Measurements from ENCODE around the gene TM9SF3. TPM values are rescaled to one million over a fixed set of nuclear protein-coding genes. Genes with fewer than 3 reads are reported as not detected.
A peak's percentile ranks its signal among the peaks of the same experiment; 100 is the strongest.

TM9SF3 gene
- total and polyA plus RNA-seq, 2 of the 4 experiments (the other 2 are of a cell fraction): 33.7 to 61.8 TPM

DNA sequence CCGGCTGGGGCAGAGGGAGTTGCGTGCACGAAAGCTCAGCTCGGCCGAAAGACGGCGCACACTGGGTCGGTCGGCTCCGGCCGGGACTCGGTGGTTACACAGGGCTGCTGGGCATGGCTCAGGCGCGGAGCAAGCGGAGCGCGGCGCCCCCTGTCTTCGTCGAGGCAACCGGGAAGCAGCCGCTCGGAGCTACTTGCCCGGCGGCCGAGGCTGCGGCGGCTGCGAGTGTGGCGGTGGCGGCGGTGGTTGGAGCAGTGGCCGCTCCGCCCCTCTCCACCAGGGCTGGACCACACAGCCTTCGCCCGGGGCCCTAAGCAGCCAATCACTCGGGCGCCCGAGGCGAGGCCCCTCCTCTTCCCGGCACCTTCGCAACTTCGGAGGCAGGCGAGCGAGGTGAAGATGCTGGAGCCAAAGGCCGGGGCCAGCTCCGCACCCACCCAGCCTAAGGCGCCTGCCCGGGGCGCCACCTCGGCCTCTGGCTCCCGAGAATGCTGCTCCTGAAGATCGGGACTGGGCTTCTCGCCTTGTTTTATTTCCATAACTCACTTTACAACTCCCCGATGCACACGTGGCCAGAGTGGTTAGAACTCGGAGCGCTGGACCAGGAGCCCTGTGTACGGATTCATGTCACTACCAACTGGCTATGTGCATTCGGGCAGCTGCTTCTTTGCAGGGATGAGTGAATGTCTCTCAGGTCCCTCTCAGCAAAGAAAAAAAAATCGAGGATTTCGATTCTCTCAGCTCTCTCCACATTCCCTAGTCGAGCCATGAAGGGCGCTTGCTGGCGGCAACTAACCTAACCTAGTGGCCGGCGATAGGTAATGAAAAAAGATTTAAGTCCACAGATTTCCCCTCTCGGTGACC is 72.9 kb downstream of the TM9SF3 start, which contains the start of gene TLL2 (continued):
- TF ChIP-seq, protein P1, sequence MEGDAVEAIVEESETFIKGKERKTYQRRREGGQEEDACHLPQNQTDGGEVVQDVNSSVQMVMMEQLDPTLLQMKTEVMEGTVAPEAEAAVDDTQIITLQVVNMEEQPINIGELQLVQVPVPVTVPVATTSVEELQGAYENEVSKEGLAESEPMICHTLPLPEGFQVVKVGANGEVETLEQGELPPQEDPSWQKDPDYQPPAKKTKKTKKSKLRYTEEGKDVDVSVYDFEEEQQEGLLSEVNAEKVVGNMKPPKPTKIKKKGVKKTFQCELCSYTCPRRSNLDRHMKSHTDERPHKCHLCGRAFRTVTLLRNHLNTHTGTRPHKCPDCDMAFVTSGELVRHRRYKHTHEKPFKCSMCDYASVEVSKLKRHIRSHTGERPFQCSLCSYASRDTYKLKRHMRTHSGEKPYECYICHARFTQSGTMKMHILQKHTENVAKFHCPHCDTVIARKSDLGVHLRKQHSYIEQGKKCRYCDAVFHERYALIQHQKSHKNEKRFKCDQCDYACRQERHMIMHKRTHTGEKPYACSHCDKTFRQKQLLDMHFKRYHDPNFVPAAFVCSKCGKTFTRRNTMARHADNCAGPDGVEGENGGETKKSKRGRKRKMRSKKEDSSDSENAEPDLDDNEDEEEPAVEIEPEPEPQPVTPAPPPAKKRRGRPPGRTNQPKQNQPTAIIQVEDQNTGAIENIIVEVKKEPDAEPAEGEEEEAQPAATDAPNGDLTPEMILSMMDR (conservative IDR thresholded peaks at IDR 0.05; ENCODE audit: low read depth, low read length): peak; percentile 58
- TF ChIP-seq CHD1 (IDR thresholded peaks at IDR 0.05; ENCODE audit: low read depth, low read length): no peak
